Measurements from ENCODE around the gene COL7A1. TPM values are rescaled to one million over a fixed set of nuclear protein-coding genes. Genes with fewer than 3 reads are reported as not detected.

Gene COL7A1
- total and polyA plus RNA-seq, 2 of the 13 experiments (the other 11 are each of a cell fraction or from before 2014, with no cell fraction given): 2.7 to 11.7 TPM

DNA sequence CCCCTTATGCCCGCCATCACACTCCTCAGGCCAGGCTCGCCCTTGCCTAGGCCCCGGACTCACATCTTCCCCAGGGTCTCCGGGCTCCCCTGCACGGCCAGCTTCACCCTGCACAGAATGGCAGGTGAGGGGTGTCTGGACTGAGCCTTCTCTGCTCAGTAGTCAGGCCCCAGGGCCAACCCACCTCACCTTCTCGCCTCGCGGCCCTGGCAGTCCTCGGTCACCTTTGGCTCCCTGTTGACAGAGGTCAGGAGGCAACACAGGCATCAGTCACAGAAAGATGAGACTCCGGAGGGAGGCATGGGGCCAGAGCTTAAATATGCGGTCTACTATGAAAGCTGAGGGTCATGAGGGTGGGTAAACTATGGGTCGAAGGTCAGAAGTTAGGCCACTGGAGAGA lies 23.2 kb downstream of the COL7A1 start (continued):
- TF ChIP-seq LCORL (IDR thresholded peaks at IDR 0.05): no peak
- 0 out of 2 replicates have a peak, but pooled peaks have one; percentile 20 for TF ChIP-seq LCORL (CRISPR knock-in tag; IDR thresholded peaks at IDR 0.05)
- 0 out of 2 replicates have a peak, but pooled peaks have one; percentile 24 for TF ChIP-seq SP5 (CRISPR knock-in tag; IDR thresholded peaks at IDR 0.05; ENCODE audit: borderline replicate concordance, low read depth)
- TF ChIP-seq FIP1L1 (IDR thresholded peaks at IDR 0.05; ENCODE audit: borderline replicate concordance, insufficient read depth, low read depth, low read length): no peak
- no peak for TF ChIP-seq ZNF431 (CRISPR knock-in tag; IDR thresholded peaks at IDR 0.05; ENCODE audit: borderline replicate concordance, low read depth)
- TF ChIP-seq, protein P1, sequence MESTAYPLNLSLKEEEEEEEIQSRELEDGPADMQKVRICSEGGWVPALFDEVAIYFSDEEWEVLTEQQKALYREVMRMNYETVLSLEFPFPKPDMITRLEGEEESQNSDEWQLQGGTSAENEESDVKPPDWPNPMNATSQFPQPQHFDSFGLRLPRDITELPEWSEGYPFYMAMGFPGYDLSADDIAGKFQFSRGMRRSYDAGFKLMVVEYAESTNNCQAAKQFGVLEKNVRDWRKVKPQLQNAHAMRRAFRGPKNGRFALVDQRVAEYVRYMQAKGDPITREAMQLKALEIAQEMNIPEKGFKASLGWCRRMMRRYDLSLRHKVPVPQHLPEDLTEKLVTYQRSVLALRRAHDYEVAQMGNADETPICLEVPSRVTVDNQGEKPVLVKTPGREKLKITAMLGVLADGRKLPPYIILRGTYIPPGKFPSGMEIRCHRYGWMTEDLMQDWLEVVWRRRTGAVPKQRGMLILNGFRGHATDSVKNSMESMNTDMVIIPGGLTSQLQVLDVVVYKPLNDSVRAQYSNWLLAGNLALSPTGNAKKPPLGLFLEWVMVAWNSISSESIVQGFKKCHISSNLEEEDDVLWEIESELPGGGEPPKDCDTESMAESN (CRISPR knock-in tag; conservative IDR thresholded peaks at IDR 0.05): no peak
- 0 out of 2 replicates have a peak, but pooled peaks have one; percentile 21 for TF ChIP-seq RARA (CRISPR knock-in tag; IDR thresholded peaks at IDR 0.05)
- TF ChIP-seq, protein P2, sequence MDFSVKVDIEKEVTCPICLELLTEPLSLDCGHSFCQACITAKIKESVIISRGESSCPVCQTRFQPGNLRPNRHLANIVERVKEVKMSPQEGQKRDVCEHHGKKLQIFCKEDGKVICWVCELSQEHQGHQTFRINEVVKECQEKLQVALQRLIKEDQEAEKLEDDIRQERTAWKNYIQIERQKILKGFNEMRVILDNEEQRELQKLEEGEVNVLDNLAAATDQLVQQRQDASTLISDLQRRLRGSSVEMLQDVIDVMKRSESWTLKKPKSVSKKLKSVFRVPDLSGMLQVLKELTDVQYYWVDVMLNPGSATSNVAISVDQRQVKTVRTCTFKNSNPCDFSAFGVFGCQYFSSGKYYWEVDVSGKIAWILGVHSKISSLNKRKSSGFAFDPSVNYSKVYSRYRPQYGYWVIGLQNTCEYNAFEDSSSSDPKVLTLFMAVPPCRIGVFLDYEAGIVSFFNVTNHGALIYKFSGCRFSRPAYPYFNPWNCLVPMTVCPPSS (IDR thresholded peaks at IDR 0.05): no peak
- TF ChIP-seq ZBTB7B (CRISPR knock-in tag; IDR thresholded peaks at IDR 0.05): peak; percentile 46; the same call in 1 of the 2 replicates
- TF ChIP-seq, protein P3, sequence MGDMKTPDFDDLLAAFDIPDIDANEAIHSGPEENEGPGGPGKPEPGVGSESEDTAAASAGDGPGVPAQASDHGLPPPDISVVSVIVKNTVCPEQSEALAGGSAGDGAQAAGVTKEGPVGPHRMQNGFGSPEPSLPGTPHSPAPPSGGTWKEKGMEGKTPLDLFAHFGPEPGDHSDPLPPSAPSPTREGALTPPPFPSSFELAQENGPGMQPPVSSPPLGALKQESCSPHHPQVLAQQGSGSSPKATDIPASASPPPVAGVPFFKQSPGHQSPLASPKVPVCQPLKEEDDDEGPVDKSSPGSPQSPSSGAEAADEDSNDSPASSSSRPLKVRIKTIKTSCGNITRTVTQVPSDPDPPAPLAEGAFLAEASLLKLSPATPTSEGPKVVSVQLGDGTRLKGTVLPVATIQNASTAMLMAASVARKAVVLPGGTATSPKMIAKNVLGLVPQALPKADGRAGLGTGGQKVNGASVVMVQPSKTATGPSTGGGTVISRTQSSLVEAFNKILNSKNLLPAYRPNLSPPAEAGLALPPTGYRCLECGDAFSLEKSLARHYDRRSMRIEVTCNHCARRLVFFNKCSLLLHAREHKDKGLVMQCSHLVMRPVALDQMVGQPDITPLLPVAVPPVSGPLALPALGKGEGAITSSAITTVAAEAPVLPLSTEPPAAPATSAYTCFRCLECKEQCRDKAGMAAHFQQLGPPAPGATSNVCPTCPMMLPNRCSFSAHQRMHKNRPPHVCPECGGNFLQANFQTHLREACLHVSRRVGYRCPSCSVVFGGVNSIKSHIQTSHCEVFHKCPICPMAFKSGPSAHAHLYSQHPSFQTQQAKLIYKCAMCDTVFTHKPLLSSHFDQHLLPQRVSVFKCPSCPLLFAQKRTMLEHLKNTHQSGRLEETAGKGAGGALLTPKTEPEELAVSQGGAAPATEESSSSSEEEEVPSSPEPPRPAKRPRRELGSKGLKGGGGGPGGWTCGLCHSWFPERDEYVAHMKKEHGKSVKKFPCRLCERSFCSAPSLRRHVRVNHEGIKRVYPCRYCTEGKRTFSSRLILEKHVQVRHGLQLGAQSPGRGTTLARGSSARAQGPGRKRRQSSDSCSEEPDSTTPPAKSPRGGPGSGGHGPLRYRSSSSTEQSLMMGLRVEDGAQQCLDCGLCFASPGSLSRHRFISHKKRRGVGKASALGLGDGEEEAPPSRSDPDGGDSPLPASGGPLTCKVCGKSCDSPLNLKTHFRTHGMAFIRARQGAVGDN (CRISPR knock-in tag; IDR thresholded peaks at IDR 0.05): peak; percentile 90
- peak; percentile 77 for TF ChIP-seq NR2F2 (IDR thresholded peaks at IDR 0.05; ENCODE audit: borderline replicate concordance, low read depth)
- TF ChIP-seq ZFP82 (CRISPR knock-in tag; IDR thresholded peaks at IDR 0.05; ENCODE audit: borderline replicate concordance): no peak
- TF ChIP-seq, protein P4, sequence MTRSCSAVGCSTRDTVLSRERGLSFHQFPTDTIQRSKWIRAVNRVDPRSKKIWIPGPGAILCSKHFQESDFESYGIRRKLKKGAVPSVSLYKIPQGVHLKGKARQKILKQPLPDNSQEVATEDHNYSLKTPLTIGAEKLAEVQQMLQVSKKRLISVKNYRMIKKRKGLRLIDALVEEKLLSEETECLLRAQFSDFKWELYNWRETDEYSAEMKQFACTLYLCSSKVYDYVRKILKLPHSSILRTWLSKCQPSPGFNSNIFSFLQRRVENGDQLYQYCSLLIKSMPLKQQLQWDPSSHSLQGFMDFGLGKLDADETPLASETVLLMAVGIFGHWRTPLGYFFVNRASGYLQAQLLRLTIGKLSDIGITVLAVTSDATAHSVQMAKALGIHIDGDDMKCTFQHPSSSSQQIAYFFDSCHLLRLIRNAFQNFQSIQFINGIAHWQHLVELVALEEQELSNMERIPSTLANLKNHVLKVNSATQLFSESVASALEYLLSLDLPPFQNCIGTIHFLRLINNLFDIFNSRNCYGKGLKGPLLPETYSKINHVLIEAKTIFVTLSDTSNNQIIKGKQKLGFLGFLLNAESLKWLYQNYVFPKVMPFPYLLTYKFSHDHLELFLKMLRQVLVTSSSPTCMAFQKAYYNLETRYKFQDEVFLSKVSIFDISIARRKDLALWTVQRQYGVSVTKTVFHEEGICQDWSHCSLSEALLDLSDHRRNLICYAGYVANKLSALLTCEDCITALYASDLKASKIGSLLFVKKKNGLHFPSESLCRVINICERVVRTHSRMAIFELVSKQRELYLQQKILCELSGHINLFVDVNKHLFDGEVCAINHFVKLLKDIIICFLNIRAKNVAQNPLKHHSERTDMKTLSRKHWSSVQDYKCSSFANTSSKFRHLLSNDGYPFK (CRISPR knock-in tag; IDR thresholded peaks at IDR 0.05; ENCODE audit: borderline replicate concordance): peak; percentile 84; the same call in 1 of the 2 replicates
- 0 out of 2 replicates have a peak, but pooled peaks have one; percentile 45 for TF ChIP-seq ZNF598 (CRISPR knock-in tag; IDR thresholded peaks at IDR 0.05; ENCODE audit: borderline replicate concordance)
- peak; percentile 23; the same call in 1 of the 2 replicates for TF ChIP-seq MYC (CRISPR knock-in tag; IDR thresholded peaks at IDR 0.05; ENCODE audit: borderline replicate concordance)
- TF ChIP-seq RXRA (CRISPR knock-in tag; IDR thresholded peaks at IDR 0.05): peak; percentile 20; the same call in 1 of the 2 replicates
- TF ChIP-seq, protein P5, sequence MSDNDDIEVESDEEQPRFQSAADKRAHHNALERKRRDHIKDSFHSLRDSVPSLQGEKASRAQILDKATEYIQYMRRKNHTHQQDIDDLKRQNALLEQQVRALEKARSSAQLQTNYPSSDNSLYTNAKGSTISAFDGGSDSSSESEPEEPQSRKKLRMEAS (IDR thresholded peaks at IDR 0.05): 0 out of 2 replicates have a peak, but pooled peaks have one; percentile 31
- TF ChIP-seq NR2F1 (CRISPR knock-in tag; IDR thresholded peaks at IDR 0.05): peak in 1 of 2 experiments; percentile 55; a peak in 1 of 4 replicates
- TF ChIP-seq FOXA1 (IDR thresholded peaks at IDR 0.05): no peak
- peak; percentile 68 for TF ChIP-seq FOXA1 (CRISPR knock-in tag; IDR thresholded peaks at IDR 0.05)

Measured in HepG2 (cell line).